WTC11 (cell line): ENCODE measurements around the gene ALDOB. TPM values are rescaled to one million over a fixed set of nuclear protein-coding genes. Genes with fewer than 3 reads are reported as not detected.
A peak's percentile ranks its signal among the peaks of the same experiment; 100 is the strongest.

ENCODE experiments used
- ATAC-seq: fragments of 200-7000 bp; cut with Tn5 transposase; 2 replicates; pipeline ENCODE4 v1.10.0; 2021; ENCODE audit warnings: mild to moderate bottlenecking, moderate library complexity
- CTCF ChIA-PET: fragments of 300-600 bp; sonication (Branson Sonifier 250); formaldehyde crosslinking; loops from one replicate; lab custom pipeline; 2021; ENCODE audit warnings: antibody characterized with exemption; lab: Charles Lee
- POLR2A ChIA-PET: fragments of 350-600 bp; sonication (Branson Sonifier 250); formaldehyde crosslinking; loops from one replicate; lab custom pipeline; 2021; ENCODE audit warnings: antibody characterized with exemption; lab: Charles Lee
- DNase-seq: peaks from one replicate; pipeline ENCODE4 v3.0.0; 2021; ENCODE audit warnings: low spot score
- H3K27ac Mint-ChIP-seq: 2 replicates; pipeline ENCODE4 v1.8.0; 2021; ENCODE audit warnings: mixed read lengths
- H3K27me3 Mint-ChIP-seq: 2 replicates; pipeline ENCODE4 v1.8.0; 2021; ENCODE audit warnings: low read depth, mild to moderate bottlenecking, moderate library complexity, mixed read lengths
- H3K36me3 Mint-ChIP-seq: 2 replicates; pipeline ENCODE4 v1.8.0; 2021; ENCODE audit warnings: mixed read lengths
- H3K4me1 Mint-ChIP-seq: 2 replicates; pipeline ENCODE4 v1.8.0; 2022; ENCODE audit warnings: mixed read lengths
- H3K4me3 Mint-ChIP-seq: 2 replicates; pipeline ENCODE4 v1.8.0; 2021; ENCODE audit warnings: mild to moderate bottlenecking, moderate library complexity, mixed read lengths
- H3K9me3 Mint-ChIP-seq: 2 replicates; pipeline ENCODE4 v1.8.0; 2021; ENCODE audit warnings: mixed read lengths
- ARID4B ChIP-seq: sonication (generic); formaldehyde crosslinking; IDR thresholded peaks from 2 replicates; pipeline ENCODE4 v1.8.0; 2023; ENCODE audit warnings: missing genetic modification reagents, mild to moderate bottlenecking, borderline replicate concordance
- ESRRA ChIP-seq: sonication (generic); formaldehyde crosslinking; IDR thresholded peaks from 2 replicates; pipeline ENCODE4 v1.8.1; 2022; ENCODE audit warnings: mild to moderate bottlenecking, missing genetic modification reagents, borderline replicate concordance
- FOXK1 ChIP-seq: sonication (generic); formaldehyde crosslinking; IDR thresholded peaks from 2 replicates; pipeline ENCODE4 v1.8.0; 2022; ENCODE audit warnings: mild to moderate bottlenecking, moderate library complexity, missing genetic modification reagents
- FOXP4 ChIP-seq: sonication (generic); formaldehyde crosslinking; IDR thresholded peaks from 2 replicates; pipeline ENCODE4 v1.8.0; 2022; ENCODE audit warnings: mild to moderate bottlenecking, missing genetic modification reagents
- JUN ChIP-seq: sonication (generic); formaldehyde crosslinking; IDR thresholded peaks from 2 replicates; pipeline ENCODE4 v1.8.0; 2023; ENCODE audit warnings: mild to moderate bottlenecking, missing genetic modification reagents
- NFATC4 ChIP-seq: fragments of 250-450 bp; sonication (Bioruptor Pico); IDR thresholded peaks from 2 replicates; pipeline ENCODE4 v1.9.0; 2021; ENCODE audit warnings: mild to moderate bottlenecking
- RELA ChIP-seq: sonication (generic); formaldehyde crosslinking; IDR thresholded peaks from 2 replicates; pipeline ENCODE4 v1.8.1; 2022; ENCODE audit warnings: missing genetic modification reagents, mild to moderate bottlenecking, borderline replicate concordance
- SP1 ChIP-seq: sonication (generic); formaldehyde crosslinking; conservative IDR thresholded peaks from 2 replicates; pipeline ENCODE4 v1.8.1; 2022; ENCODE audit warnings: missing genetic modification reagents
- ZNF121 ChIP-seq: sonication (generic); formaldehyde crosslinking; IDR thresholded peaks from 2 replicates; pipeline ENCODE4 v1.8.0; 2023; ENCODE audit warnings: missing genetic modification reagents
- ZNF138 ChIP-seq: sonication (generic); formaldehyde crosslinking; conservative IDR thresholded peaks from 2 replicates; pipeline ENCODE4 v1.8.1; 2022; ENCODE audit warnings: mild to moderate bottlenecking, moderate library complexity, missing genetic modification reagents
- ZNF263 ChIP-seq: sonication (generic); formaldehyde crosslinking; IDR thresholded peaks from 2 replicates; pipeline ENCODE4 v1.8.1; 2022; ENCODE audit warnings: low read depth, mild to moderate bottlenecking, moderate library complexity, missing genetic modification reagents
- ZNF416 ChIP-seq: fragments of 250-450 bp; sonication (Bioruptor Pico); IDR thresholded peaks from 2 replicates; pipeline ENCODE4 v1.9.0; 2021; ENCODE audit warnings: mild to moderate bottlenecking, inconsistent platforms
- ZNF425 ChIP-seq: fragments of 250-450 bp; sonication (Bioruptor Pico); conservative IDR thresholded peaks from 2 replicates; pipeline ENCODE4 v1.9.0; 2021; ENCODE audit warnings: mild to moderate bottlenecking
- ZNF512 ChIP-seq: sonication (generic); formaldehyde crosslinking; IDR thresholded peaks from 2 replicates; pipeline ENCODE4 v1.8.1; 2022; ENCODE audit warnings: missing genetic modification reagents, borderline replicate concordance
- total RNA-seq: library from RNA; stranded (reverse); gene quantifications from 3 replicates; pipeline ENCODE4 v1.2.3, GENCODE V29; 2021

The ALDOB gene
- total RNA-seq, 1 experiment from 2014 or later: 0.94 TPM

- Mint-ChIP-seq H3K4me1 (peaks cover 24% of the 10 kb centered on the region), H3K4me3 (no peak overlapping the region), H3K9me3 (peaks cover 39% of the 10 kb centered on the region)
- CTCF ChIA-PET: no interaction called here
- TF ChIP-seq ZNF416: no peak
- TF ChIP-seq SP1 (CRISPR knock-in tag): no peak
- no peak for TF ChIP-seq FOXK1 (CRISPR knock-in tag)
- TF ChIP-seq ESRRA (CRISPR knock-in tag): no peak
- TF ChIP-seq RELA (CRISPR knock-in tag): no peak
- TF ChIP-seq JUN (CRISPR knock-in tag): no peak
- no peak for TF ChIP-seq ARID4B
- no peak for TF ChIP-seq ZNF138
- no peak for TF ChIP-seq ZNF512 (CRISPR knock-in tag)
- no peak for TF ChIP-seq ZNF425 (CRISPR knock-in tag)
- TF ChIP-seq FOXP4 (CRISPR knock-in tag): no peak
- TF ChIP-seq ZNF263: no peak
- TF ChIP-seq, all 79 proteins: peak for 0
- POLR2A ChIA-PET: interaction anchor here (0.7 kb wide), 1 partner anchor 10 kb away, joined by 5 read pairs; no protein-coding TSS in a partner anchor
- H3K27ac Mint-ChIP-seq: no peak overlapping the region
- peaks cover 40% of the 10 kb centered on the region for H3K36me3 Mint-ChIP-seq
- no peak for ATAC-seq
- H3K27me3 Mint-ChIP-seq: no peaks in the 10 kb centered on the region
- no peak for DNase-seq
Observed at GRCh38 chr9:101381833-101382342, 53.7 kb downstream of the ALDOB start.

GRCh38 chr9:101381118-101381517 lies 54.5 kb downstream of the ALDOB start:
- H3K4me3 Mint-ChIP-seq: no peak overlapping the region
- ATAC-seq (no peak), DNase-seq (no peak)
- H3K27ac Mint-ChIP-seq: no peak overlapping the region
- POLR2A ChIA-PET: no interaction called here
- H3K27me3 Mint-ChIP-seq: no peaks in the 10 kb centered on the region
- TF ChIP-seq NFATC4 (CRISPR knock-in tag) (no peak), ZNF121 (CRISPR knock-in tag) (0 out of 2 replicates have a peak, but pooled peaks have one; percentile 34)
- H3K36me3 Mint-ChIP-seq: peaks cover 34% of the 10 kb centered on the region
- peaks cover 28% of the 10 kb centered on the region for H3K4me1 Mint-ChIP-seq
- CTCF ChIA-PET: interaction anchor here (1.2 to 1.5 kb wide), 2 partner anchors 69 to 77 kb away, joined by 3 read pairs; no protein-coding TSS in a partner anchor
- peaks cover 37% of the 10 kb centered on the region for H3K9me3 Mint-ChIP-seq
